Breast epithelium (tissue), 3 donors: Measurements from ENCODE around the gene MPZ.

Source experiments
- CTCF ChIP-seq, 3 donors: fragments of 450-650 bp; IDR thresholded peaks; one replicate each; pipeline ENCODE4 v1.5.1; 2016 to 2017; ENCODE audit warnings: antibody characterized with exemption in 3 of 3, mild to moderate bottlenecking in 3 of 3, moderate library complexity in 3 of 3
- POLR2A ChIP-seq: fragments of 450-650 bp; IDR thresholded peaks from one replicate; pipeline ENCODE4 v1.6.1; 2016; ENCODE audit warnings: antibody characterized with exemption, mild to moderate bottlenecking, moderate library complexity
- POLR2AphosphoS5 ChIP-seq, 3 donors: sonication (generic); formaldehyde crosslinking; IDR thresholded peaks; one replicate each; pipeline ENCODE4 v1.6.1; 2017; ENCODE audit warnings: antibody characterized with exemption in 3 of 3

DNA sequence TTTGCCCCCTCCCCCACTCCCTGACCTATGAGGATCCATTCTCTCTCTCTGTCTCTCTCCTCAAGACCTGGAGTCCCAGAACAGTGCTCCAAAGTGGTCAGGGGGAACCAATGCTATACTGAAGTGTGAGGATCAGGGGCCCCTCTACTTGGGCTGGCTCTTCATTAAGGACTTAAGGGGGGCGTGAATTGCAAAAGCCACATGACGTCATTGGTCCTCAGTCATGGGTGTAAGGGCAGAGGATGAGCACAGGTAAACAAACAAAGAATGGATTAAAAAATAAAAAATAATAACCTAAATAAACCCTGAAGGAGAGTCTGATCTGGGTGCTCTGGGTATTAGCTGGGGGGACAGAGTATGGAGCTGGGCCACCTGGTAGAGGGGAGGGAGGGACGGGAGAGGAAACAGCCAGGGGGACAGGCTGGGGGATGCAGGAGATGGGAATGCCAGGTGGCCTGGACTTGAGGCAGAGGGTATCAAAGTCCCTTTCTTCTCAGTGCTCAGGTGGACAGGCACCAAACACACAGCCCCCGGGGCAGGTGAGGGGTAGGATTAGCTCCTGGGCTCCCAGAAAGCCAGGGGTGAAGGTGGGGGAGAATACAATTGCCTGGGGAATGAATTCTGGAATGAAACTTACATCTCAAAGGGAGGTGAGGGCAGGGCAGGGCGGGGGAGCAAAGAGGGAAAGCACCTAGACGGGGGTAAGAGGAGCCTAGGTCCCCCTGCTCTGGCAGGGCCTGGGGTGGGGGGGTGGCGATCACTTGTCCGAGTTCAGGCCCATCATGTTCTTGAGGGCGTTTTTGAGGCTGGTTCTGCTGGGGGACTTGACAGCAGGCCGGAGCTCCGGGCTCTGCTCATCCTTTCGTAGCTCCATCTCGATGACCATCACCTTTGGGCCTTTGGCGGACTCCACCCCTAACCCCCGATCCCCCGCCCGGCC, 4.6 kb downstream of the MPZ start:
- TF ChIP-seq CTCF (IDR thresholded peaks at IDR 0.05) (no peak), POLR2AphosphoS5 (IDR thresholded peaks at IDR 0.05) (no peak), POLR2A (no peak)
